ENCODE results near the gene FNDC1.

The FNDC1 gene

GRCh38 chr6:159169193-159169555, at the start of gene FNDC1:
Gene FNDC1, plus strand, starts transcription at chr6:159169400. Its CDS starts 197 bp downstream, at chr6:159169597.
- peak within 1 kb of the TSS; percentile 40 for H3K9ac ChIP-seq (ENCODE audit: low read length)
- no peaks in the 10 kb centered on the region for H3K36me3 ChIP-seq (ENCODE audit: low read length)
- H3K9me2 ChIP-seq (replicated peaks; ENCODE audit: insufficient read depth, low read length), result no peaks in the 10 kb centered on the region
- H4K20me1 ChIP-seq (ENCODE audit: low read depth, low read length), result no peaks in the 10 kb centered on the region
- H3K79me2 ChIP-seq (ENCODE audit: insufficient read depth, low read length), result no peaks in the 10 kb centered on the region
- H2AFZ ChIP-seq (ENCODE audit: low read depth, low read length, severe bottlenecking), result peak within 1 kb of the TSS; percentile 71
- peak within 1 kb of the TSS; percentile 65 for H3K4me2 ChIP-seq (ENCODE audit: low read depth, low read length, poor library complexity, severe bottlenecking)
- H3K9me3 ChIP-seq (ENCODE audit: insufficient read depth, low read length), result no peaks in the 10 kb centered on the region
- H3F3A ChIP-seq (ENCODE audit: insufficient read depth), result no peaks in the 10 kb centered on the region
- H3K4me3 ChIP-seq (ENCODE audit: insufficient read depth, low read length, poor library complexity, severe bottlenecking), result peak within 1 kb of the TSS; percentile 50
- H3K27ac ChIP-seq (ENCODE audit: low read depth, low read length), result no peak within 1 kb of the TSS
- H3K27me3 ChIP-seq (ENCODE audit: low read length), result no peaks in the 10 kb centered on the region
- TF ChIP-seq EZH2phosphoT487 (conservative IDR thresholded peaks at IDR 0.05; ENCODE audit: low read length) (no peak), CTCF (IDR thresholded peaks at IDR 0.05; ENCODE audit: insufficient read depth, low read length, poor library complexity, severe bottlenecking) (no peak)

GRCh38 chr6:159119791-159120190, 49.4 kb upstream of the FNDC1 start:
- no peaks in the 10 kb centered on the region for H3K79me2 ChIP-seq (ENCODE audit: insufficient read depth, low read length)
- no peaks in the 10 kb centered on the region for H3K9me3 ChIP-seq (ENCODE audit: insufficient read depth, low read length)
- H3K4me3 ChIP-seq (ENCODE audit: insufficient read depth, low read length, poor library complexity, severe bottlenecking), result no peak overlapping the region
- no peaks in the 10 kb centered on the region for H4K20me1 ChIP-seq (ENCODE audit: low read depth, low read length)
- no peaks in the 10 kb centered on the region for H3K36me3 ChIP-seq (ENCODE audit: low read length)
- no peak overlapping the region for H3K9ac ChIP-seq (ENCODE audit: low read length)
- no peak overlapping the region for H2AFZ ChIP-seq (ENCODE audit: low read depth, low read length, severe bottlenecking)
- H3F3A ChIP-seq (ENCODE audit: insufficient read depth), result no peaks in the 10 kb centered on the region
- H3K27me3 ChIP-seq (ENCODE audit: low read length), result no peaks in the 10 kb centered on the region
- H3K27ac ChIP-seq (ENCODE audit: low read depth, low read length), result no peak overlapping the region
- TF ChIP-seq EZH2phosphoT487 (conservative IDR thresholded peaks at IDR 0.05; ENCODE audit: low read length) (no peak), CTCF (IDR thresholded peaks at IDR 0.05; ENCODE audit: insufficient read depth, low read length, poor library complexity, severe bottlenecking) (no peak)
- H3K4me2 ChIP-seq (ENCODE audit: low read depth, low read length, poor library complexity, severe bottlenecking), result no peak overlapping the region
- no peaks in the 10 kb centered on the region for H3K9me2 ChIP-seq (replicated peaks; ENCODE audit: insufficient read depth, low read length)

GRCh38 chr6:159121486-159121885, 47.7 kb upstream of the FNDC1 start:
- H3K27me3 ChIP-seq (ENCODE audit: low read length), result no peaks in the 10 kb centered on the region
- TF ChIP-seq EZH2phosphoT487 (conservative IDR thresholded peaks at IDR 0.05; ENCODE audit: low read length) (no peak), CTCF (IDR thresholded peaks at IDR 0.05; ENCODE audit: insufficient read depth, low read length, poor library complexity, severe bottlenecking) (no peak)
- no peak overlapping the region for H3K27ac ChIP-seq (ENCODE audit: low read depth, low read length)
- no peaks in the 10 kb centered on the region for H3K9me3 ChIP-seq (ENCODE audit: insufficient read depth, low read length)
- no peak overlapping the region for H3K9ac ChIP-seq (ENCODE audit: low read length)
- H3K36me3 ChIP-seq (ENCODE audit: low read length), result no peaks in the 10 kb centered on the region
- no peaks in the 10 kb centered on the region for H3K79me2 ChIP-seq (ENCODE audit: insufficient read depth, low read length)
- no peak overlapping the region for H3K4me2 ChIP-seq (ENCODE audit: low read depth, low read length, poor library complexity, severe bottlenecking)
- no peaks in the 10 kb centered on the region for H4K20me1 ChIP-seq (ENCODE audit: low read depth, low read length)
- no peak overlapping the region for H2AFZ ChIP-seq (ENCODE audit: low read depth, low read length, severe bottlenecking)
- no peak overlapping the region for H3K4me3 ChIP-seq (ENCODE audit: insufficient read depth, low read length, poor library complexity, severe bottlenecking)
- H3F3A ChIP-seq (ENCODE audit: insufficient read depth), result peaks cover 5% of the 10 kb centered on the region; the same call in 1 of the 2 replicates
- no peaks in the 10 kb centered on the region for H3K9me2 ChIP-seq (replicated peaks; ENCODE audit: insufficient read depth, low read length)

Data from SU-DHL-6 (cell line).